Measurements from ENCODE around the gene SORT1. TPM values are rescaled to one million over a fixed set of nuclear protein-coding genes. Genes with fewer than 3 reads are reported as not detected.

The SORT1 gene
- total and polyA plus RNA-seq, 2 of the 8 experiments (the other 6 are each of a cell fraction or from before 2014, with no cell fraction given) = 18.7 to 69.6 TPM

DNA sequence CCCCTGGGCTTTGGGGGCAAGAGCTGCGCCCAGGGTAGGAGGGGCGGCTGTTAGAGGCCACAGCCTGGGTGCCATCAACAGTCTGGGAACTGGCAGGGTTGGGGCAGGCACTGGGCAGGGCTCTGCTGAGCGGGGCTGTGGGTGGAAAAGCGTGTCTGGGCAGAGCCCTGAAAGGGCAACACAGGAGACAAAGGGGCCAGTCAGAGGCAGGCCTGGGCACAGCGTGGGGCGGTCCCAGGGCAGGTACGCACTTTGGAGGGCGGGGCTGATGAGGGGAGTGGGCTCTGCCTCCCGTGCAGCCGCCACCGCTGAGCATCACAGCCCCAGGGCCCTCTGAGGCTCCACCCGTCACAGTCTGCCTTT lies 134.5 kb downstream of the SORT1 start (continued):
- no peak for TF ChIP-seq RBBP5 (IDR thresholded peaks at IDR 0.05; ENCODE audit: borderline replicate concordance, low read depth, low read length)
